ENCODE measurements around the gene CBX5. TPM values are rescaled to one million over a fixed set of nuclear protein-coding genes. Genes with fewer than 3 reads are reported as not detected.
"Not testable (repeated sequence)": the region's sequence is repeated elsewhere in the genome, so short reads cannot be mapped to it uniquely, and the experiment has no call there.

Gene CBX5
- total and polyA plus RNA-seq, 2 donors = 8.9 to 83.2 TPM

- no peaks in the 10 kb centered on the region for H3K4me1 ChIP-seq (ENCODE audit: insufficient read depth)
- H3K4me3 ChIP-seq (ENCODE audit: low read depth, low read length) = no peak overlapping the region
- H3K36me3 ChIP-seq (ENCODE audit: insufficient read depth) = peaks cover 3% of the 10 kb centered on the region
- no peak for DNase-seq (ENCODE audit: extremely low spot score)
- H3K27ac ChIP-seq (ENCODE audit: low read depth) = peak overlapping the region; percentile 10
- WGBS = 55% methylated on average over 5 of the region's 5 CpGs
Measured at GRCh38 chr12:54285150-54286041, 5.5 kb upstream of the CBX5 start.

DNA sequence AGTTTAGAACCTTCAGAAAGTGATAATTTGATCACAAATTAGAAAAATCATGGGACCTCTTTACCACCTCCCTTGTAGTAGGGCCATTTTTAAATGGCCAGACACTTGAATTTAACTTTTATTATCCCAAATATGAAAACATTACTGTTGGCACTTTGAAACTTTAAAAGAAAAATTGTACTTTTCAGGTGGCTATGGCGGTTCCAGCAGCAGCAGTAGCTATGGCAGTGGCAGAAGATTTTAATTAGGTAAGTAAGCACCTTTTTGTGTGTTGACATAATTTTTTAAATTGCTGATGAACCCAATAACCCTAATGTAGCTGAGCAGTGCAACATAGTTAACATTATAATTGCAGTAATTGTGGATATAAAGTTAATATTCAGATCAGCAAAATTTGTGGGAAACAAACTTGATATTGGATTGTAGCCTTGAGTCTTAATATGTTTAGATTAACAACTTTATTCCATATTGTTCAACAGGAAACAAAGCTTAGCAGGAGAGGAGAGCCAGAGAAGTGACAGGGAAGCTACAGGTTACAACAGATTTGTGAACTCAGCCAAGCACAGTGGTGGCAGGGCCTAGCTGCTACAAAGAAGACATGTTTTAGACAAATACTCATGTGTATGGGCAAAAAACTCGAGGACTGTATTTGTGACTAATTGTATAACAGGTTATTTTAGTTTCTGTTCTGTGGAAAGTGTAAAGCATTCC, 4.3 kb upstream of the CBX5 start:
- not testable (repeated sequence) for H3K4me1 ChIP-seq (ENCODE audit: insufficient read depth); DNase-seq (ENCODE audit: extremely low spot score); H3K36me3 ChIP-seq (ENCODE audit: insufficient read depth); H3K4me3 ChIP-seq (ENCODE audit: low read depth, low read length); H3K27ac ChIP-seq (ENCODE audit: low read depth)
- 53% methylated on average over 1 of the region's 2 CpGs for WGBS

GRCh38 chr12:54282949-54283593, 3.1 kb upstream of the CBX5 start:
- Histone ChIP-seq H3K4me1 (ENCODE audit: insufficient read depth) (no peaks in the 10 kb centered on the region), H3K4me3 (ENCODE audit: low read depth, low read length) (no peak overlapping the region), H3K27ac (ENCODE audit: low read depth) (no peak overlapping the region), H3K36me3 (ENCODE audit: insufficient read depth) (peaks cover 1% of the 10 kb centered on the region)
- no peak for DNase-seq (ENCODE audit: extremely low spot score)
- WGBS = 38% methylated on average over 11 of the region's 11 CpGs

DNA sequence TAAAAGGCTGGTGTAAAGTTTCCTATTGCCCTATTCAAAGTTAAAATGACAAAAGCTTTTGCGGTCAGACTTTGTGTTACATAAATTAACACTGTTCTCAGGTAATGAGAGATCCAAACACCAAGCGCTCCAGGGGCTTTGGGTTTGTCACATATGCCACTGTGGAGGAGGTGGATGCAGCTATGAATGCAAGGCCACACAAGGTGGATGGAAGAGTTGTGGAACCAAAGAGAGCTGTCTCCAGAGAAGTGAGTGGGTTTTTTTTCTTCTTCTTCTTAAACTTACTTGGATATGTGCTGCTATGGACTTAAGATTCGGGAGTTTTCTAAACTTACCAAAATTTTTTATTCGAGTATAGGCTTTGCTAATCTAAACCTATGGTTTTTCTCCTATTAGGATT, 1.8 kb upstream of the CBX5 start:
- WGBS = 17% methylated on average over 4 of the region's 4 CpGs
- not testable (repeated sequence) for H3K36me3 ChIP-seq (ENCODE audit: insufficient read depth); DNase-seq (ENCODE audit: extremely low spot score); H3K4me1 ChIP-seq (ENCODE audit: insufficient read depth)
- peak overlapping the region; percentile 77 for H3K4me3 ChIP-seq (ENCODE audit: low read depth, low read length)
- H3K27ac ChIP-seq (ENCODE audit: low read depth) = peak overlapping the region; percentile 51

- DNase-seq (ENCODE audit: extremely low spot score); H3K4me1 ChIP-seq (ENCODE audit: insufficient read depth); H3K36me3 ChIP-seq (ENCODE audit: insufficient read depth): not testable (repeated sequence)
- peak overlapping the region; percentile 51 for H3K27ac ChIP-seq (ENCODE audit: low read depth)
- H3K4me3 ChIP-seq (ENCODE audit: low read depth, low read length) = peak overlapping the region; percentile 77
- WGBS = under 1% methylated on average over 10 of the region's 10 CpGs
Measured at GRCh38 chr12:54281261-54281638, 1.3 kb upstream of the CBX5 start.

DNA sequence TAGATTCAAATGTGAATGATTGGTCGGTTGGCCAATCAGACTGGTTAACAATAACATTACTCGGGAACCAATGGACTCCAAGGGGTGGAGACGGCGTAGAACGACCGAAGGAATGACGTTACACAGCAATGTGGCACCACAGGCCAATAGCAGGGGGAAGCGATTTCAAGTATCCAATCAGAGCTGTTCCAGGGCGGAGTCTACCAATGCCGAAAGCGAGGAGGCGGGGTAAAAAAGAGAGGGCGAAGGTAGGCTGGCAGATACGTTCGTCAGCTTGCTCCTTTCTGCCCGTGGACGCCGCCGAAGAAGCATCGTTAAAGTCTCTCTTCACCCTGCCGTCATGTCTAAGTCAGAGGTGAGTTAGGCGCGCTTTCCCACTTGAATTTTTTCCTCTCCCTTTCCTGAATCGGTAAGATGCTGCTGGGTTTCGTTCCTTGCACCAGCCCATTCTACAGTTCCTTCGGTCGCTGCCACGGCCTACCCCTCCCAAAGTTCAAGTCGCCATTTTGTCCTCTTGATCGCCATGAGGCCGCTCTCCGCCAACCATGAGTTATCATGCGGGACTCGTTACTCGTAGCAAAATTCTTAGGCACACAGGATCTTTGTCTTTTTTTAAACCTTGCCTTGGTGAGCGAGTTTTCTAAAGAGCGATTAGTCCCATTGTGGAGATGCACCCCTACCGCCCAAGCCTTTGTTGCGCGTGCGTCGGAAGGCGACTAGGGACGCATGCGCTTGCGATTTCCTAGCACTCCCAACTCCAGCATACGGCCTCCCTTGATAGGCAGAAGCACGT, 742 bp upstream of the CBX5 start, which contains the start of gene HNRNPA1:
Gene HNRNPA1, plus strand, starts transcription at position 259 of the 793 bp plus-strand sequence. Its CDS starts 82 bp downstream, at position 341.
- peak; percentile 99 for DNase-seq (ENCODE audit: extremely low spot score)
- WGBS = under 1% methylated on average over 48 of the region's 48 CpGs
- H3K4me1 ChIP-seq (ENCODE audit: insufficient read depth) = no peaks in the 10 kb centered on the region
- H3K36me3 ChIP-seq (ENCODE audit: insufficient read depth) = no peaks in the 10 kb centered on the region
- peak within 1 kb of the TSS; percentile 88 for H3K27ac ChIP-seq (ENCODE audit: low read depth)
- peak within 1 kb of the TSS; percentile 77 for H3K4me3 ChIP-seq (ENCODE audit: low read depth, low read length)

DNA sequence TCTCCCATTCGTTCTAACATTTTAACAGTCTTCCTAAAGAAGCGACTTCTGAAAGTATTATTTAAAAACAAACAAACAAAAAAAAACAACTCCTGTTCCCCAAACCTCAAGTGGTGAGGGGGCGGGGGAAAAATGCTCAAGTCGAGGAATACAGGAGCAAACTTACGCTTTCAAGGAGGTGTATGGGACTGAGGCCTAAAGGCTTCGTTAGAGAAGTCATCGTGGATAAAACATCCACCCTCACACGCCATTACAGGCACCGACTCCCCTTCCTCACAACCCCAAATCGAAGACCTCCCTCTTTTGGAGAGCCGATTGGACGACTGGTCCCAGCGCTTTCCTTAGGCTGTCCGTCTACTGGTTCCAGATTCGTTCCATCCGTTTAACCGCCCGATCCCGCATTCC, 693 bp downstream of the CBX5 start:
- no peak for DNase-seq (ENCODE audit: extremely low spot score)
- Histone ChIP-seq H3K36me3 (ENCODE audit: insufficient read depth) (no peaks in the 10 kb centered on the region), H3K27ac (ENCODE audit: low read depth) (peak overlapping the region; percentile 87), H3K4me3 (ENCODE audit: low read depth, low read length) (peak overlapping the region; percentile 50), H3K4me1 (ENCODE audit: insufficient read depth) (no peaks in the 10 kb centered on the region)
- WGBS = under 1% methylated on average over 19 of the region's 19 CpGs

GRCh38 chr12:54277823-54278276, 2.1 kb downstream of the CBX5 start:
- DNase-seq (ENCODE audit: extremely low spot score) = no peak
- Histone ChIP-seq H3K4me3 (ENCODE audit: low read depth, low read length) (no peak overlapping the region), H3K36me3 (ENCODE audit: insufficient read depth) (no peaks in the 10 kb centered on the region), H3K27ac (ENCODE audit: low read depth) (no peak overlapping the region), H3K4me1 (ENCODE audit: insufficient read depth) (no peaks in the 10 kb centered on the region)
- WGBS = 40% methylated on average over 5 of the region's 5 CpGs

DNA sequence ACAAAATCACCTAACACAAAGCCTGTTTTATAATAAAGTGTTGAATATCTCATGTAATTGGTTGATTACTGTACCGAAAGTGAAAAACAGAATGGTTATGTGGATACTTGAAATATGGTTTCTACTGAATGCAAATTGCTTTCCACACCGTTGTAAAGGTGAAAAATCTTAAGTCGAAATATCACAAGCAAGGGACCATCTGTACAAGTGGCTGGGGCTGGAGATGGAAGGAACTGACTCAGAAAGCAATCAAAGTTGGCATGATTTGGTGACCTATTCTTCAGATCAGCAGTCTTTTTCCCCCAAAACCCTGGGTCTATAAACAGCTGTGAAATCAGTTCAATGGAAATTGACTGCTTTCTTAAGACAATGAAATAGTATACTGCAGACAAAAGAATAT, 3.6 kb downstream of the CBX5 start:
- no peaks in the 10 kb centered on the region for H3K36me3 ChIP-seq (ENCODE audit: insufficient read depth)
- no peak overlapping the region for H3K27ac ChIP-seq (ENCODE audit: low read depth)
- no peak overlapping the region for H3K4me3 ChIP-seq (ENCODE audit: low read depth, low read length)
- WGBS = 89% methylated on average over 3 of the region's 3 CpGs
- no peaks in the 10 kb centered on the region for H3K4me1 ChIP-seq (ENCODE audit: insufficient read depth)
- DNase-seq (ENCODE audit: extremely low spot score) = no peak

GRCh38 chr12:54273981-54274380, 5.9 kb downstream of the CBX5 start:
- Histone ChIP-seq H3K27ac (ENCODE audit: low read depth) (no peak overlapping the region), H3K4me3 (ENCODE audit: low read depth, low read length) (no peak overlapping the region), H3K4me1 (ENCODE audit: insufficient read depth) (no peaks in the 10 kb centered on the region), H3K36me3 (ENCODE audit: insufficient read depth) (no peaks in the 10 kb centered on the region)
- DNase-seq (ENCODE audit: extremely low spot score) = no peak
- WGBS = 51% methylated on average over 2 of the region's 2 CpGs

- Histone ChIP-seq H3K36me3 (ENCODE audit: insufficient read depth) (no peaks in the 10 kb centered on the region), H3K27ac (ENCODE audit: low read depth) (no peak overlapping the region), H3K4me1 (ENCODE audit: insufficient read depth) (no peaks in the 10 kb centered on the region), H3K4me3 (ENCODE audit: low read depth, low read length) (no peak overlapping the region)
- WGBS = 52% methylated on average over 1 of the region's 1 CpG
- no peak for DNase-seq (ENCODE audit: extremely low spot score)
Measured at GRCh38 chr12:54272214-54272613, 7.7 kb downstream of the CBX5 start.

DNA sequence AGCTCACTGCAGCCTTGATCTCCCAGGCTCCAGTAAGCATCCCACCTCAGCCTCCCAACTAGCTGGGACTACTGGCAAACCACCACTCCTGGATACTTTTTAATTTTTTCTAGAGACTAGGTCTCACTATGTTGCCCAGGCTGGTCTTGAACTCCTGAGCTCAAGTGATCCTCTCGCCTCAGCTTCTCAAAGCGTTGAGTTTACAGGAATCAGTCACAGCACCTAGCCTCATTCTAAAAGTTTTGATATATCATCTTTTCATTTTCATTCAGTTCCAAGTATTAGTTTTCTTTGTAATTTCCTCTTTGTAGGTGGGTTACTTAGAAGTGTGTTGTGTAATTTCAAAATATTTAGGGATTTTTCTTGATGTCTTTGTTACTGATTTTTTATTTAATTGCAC, 9.6 kb downstream of the CBX5 start:
- Histone ChIP-seq H3K4me3 (ENCODE audit: low read depth, low read length) (no peak overlapping the region), H3K4me1 (ENCODE audit: insufficient read depth) (no peaks in the 10 kb centered on the region), H3K36me3 (ENCODE audit: insufficient read depth) (no peaks in the 10 kb centered on the region), H3K27ac (ENCODE audit: low read depth) (no peak overlapping the region)
- DNase-seq (ENCODE audit: extremely low spot score) = no peak
- WGBS = 93% methylated on average over 2 of the region's 2 CpGs

DNA sequence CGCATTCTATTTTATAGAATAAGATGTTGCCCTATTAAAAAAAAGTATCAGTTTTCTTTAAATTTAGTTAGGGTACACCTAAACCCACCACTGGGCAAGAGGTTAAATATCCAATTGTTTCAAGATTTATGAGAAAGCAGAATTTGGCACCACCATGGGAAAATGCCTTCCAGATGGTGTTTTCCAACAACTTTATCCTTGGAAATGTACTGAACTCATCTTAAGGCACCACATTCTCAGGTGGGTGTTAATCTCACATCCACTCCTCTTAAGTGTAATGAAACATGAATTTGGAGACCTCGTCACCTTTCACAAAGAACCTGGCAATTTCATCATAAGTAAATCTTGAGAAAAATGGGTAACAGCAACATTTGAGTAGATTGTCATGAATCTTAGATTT, 13.1 kb downstream of the CBX5 start:
- H3K4me1 ChIP-seq (ENCODE audit: insufficient read depth) = no peaks in the 10 kb centered on the region
- no peak overlapping the region for H3K4me3 ChIP-seq (ENCODE audit: low read depth, low read length)
- H3K36me3 ChIP-seq (ENCODE audit: insufficient read depth) = no peaks in the 10 kb centered on the region
- no peak for DNase-seq (ENCODE audit: extremely low spot score)
- no peak overlapping the region for H3K27ac ChIP-seq (ENCODE audit: low read depth)
- WGBS = 95% methylated on average over 2 of the region's 2 CpGs

Data from urinary bladder (tissue), 4 donors.